Adrenal gland (tissue), 5 donors: ENCODE results near the gene CPSF4.

ENCODE experiments used
- POLR2A ChIP-seq, 2 donors: fragments of 450-650 bp; IDR thresholded peaks; one replicate each; pipeline ENCODE4 v1.6.1; 2017; ENCODE audit warnings: antibody characterized with exemption in 2 of 2, mild to moderate bottlenecking in 2 of 2, moderate library complexity in 1 of 2
- TF ChIP-seq, protein P1 (sequence below), 6 experiments: fragments of 450-650 bp in 4 of 6; fragments of 200-600 bp in 2 of 6; sonication (generic) in 1 of 6; IDR thresholded peaks; 1 replicate in 5 of 6; 2 replicates in 1 of 6; pipeline versions ENCODE4 v1.5.1 to v1.8.0; 2016 to 2021; ENCODE audit warnings: antibody characterized with exemption in 6 of 6, mild to moderate bottlenecking in 2 of 6, moderate library complexity in 1 of 6
- donor health status: DM: no; HTN: no; CAD: no.

- TF ChIP-seq, protein P1, sequence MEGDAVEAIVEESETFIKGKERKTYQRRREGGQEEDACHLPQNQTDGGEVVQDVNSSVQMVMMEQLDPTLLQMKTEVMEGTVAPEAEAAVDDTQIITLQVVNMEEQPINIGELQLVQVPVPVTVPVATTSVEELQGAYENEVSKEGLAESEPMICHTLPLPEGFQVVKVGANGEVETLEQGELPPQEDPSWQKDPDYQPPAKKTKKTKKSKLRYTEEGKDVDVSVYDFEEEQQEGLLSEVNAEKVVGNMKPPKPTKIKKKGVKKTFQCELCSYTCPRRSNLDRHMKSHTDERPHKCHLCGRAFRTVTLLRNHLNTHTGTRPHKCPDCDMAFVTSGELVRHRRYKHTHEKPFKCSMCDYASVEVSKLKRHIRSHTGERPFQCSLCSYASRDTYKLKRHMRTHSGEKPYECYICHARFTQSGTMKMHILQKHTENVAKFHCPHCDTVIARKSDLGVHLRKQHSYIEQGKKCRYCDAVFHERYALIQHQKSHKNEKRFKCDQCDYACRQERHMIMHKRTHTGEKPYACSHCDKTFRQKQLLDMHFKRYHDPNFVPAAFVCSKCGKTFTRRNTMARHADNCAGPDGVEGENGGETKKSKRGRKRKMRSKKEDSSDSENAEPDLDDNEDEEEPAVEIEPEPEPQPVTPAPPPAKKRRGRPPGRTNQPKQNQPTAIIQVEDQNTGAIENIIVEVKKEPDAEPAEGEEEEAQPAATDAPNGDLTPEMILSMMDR (IDR thresholded peaks at IDR 0.05): no peak
- no peak for TF ChIP-seq POLR2A (IDR thresholded peaks at IDR 0.05)
These were observed 16.6 kb upstream of the CPSF4 start for GRCh38 chr7:99422186-99422585.
